Body of pancreas (tissue), 4 donors: ENCODE measurements around the gene TNFRSF17. TPM values are rescaled to one million over a fixed set of nuclear protein-coding genes. Genes with fewer than 3 reads are reported as not detected.

Experiments used
- ATAC-seq: fragments of 150-250 bp; one replicate; pipeline ENCODE4 v1.9.1; 2016
- DNase-seq, 4 donors: peaks; one replicate each; pipeline ENCODE4 v3.0.0-alpha.2; 2019
- H3K27ac ChIP-seq, 4 donors: fragments of 200-600 bp; sonication (generic); 1 replicate in 3 of 4; 2 replicates in 1 of 4; pipeline versions ENCODE4 v1.5.1 to v1.6.1; 2016 to 2019; ENCODE audit warnings: mild to moderate bottlenecking in 1 of 4, mixed read lengths in 1 of 4, moderate library complexity in 1 of 4
- H3K27me3 ChIP-seq, 2 donors: fragments of 200-600 bp; sonication (generic); one replicate each; pipeline ENCODE4 v1.6.0; 2016; ENCODE audit warnings: mild to moderate bottlenecking in 1 of 2
- H3K36me3 ChIP-seq, 2 donors: fragments of 200-600 bp; sonication (generic); replicated peaks in 1 of 2; 2 replicates each; pipeline ENCODE4 v1.5.1; 2016; ENCODE audit warnings: low read depth in 2 of 2; ENCODE audit not compliant: insufficient read depth in 1 of 2
- H3K4me1 ChIP-seq: fragments of 200-600 bp; sonication (generic); one replicate; pipeline ENCODE4 v1.6.0; 2016
- H3K4me3 ChIP-seq, 2 donors: fragments of 200-600 bp; sonication (generic); 1 replicate in 1 of 2; 2 replicates in 1 of 2; pipeline ENCODE4 v1.5.1; 2016 to 2019
- H3K9me3 ChIP-seq, 3 donors: fragments of 200-600 bp; sonication (generic); 1 replicate in 2 of 3; 2 replicates in 1 of 3; pipeline ENCODE4 v1.5.1; 2016
- CTCF ChIP-seq, 7 experiments: fragments of 450-650 bp in 4 of 7; fragments of 200-600 bp in 3 of 7; sonication (generic) in 3 of 7; IDR thresholded peaks; one replicate each; pipeline ENCODE4 v1.5.1; 2016 to 2019; ENCODE audit warnings: antibody characterized with exemption in 7 of 7
- POLR2A ChIP-seq, 3 donors: fragments of 450-650 bp; IDR thresholded peaks; one replicate each; pipeline ENCODE4 v1.6.1; 2016; ENCODE audit warnings: antibody characterized with exemption in 3 of 3, mild to moderate bottlenecking in 2 of 3
- WGBS, 2 donors: methylation state at CpG; one replicate each; pipeline ENCODE4 v1.1.5; 2017; 5-methylcytosine and 5-hydroxymethylcytosine counted together
- intact Hi-C: fragments of 100-400 bp; cut with DNase I; formaldehyde crosslinking; loops from one replicate; pipeline ENCODE4 v1.15.1; 2023
- total RNA-seq, 2 donors: library from RNA; depleted of rRNA; stranded (reverse); fragments of >200 nt; gene quantifications; one replicate each; pipeline ENCODE4 v1.1.0, GENCODE V29; 2016

TNFRSF17 gene
- total RNA-seq, 2 donors from 2014 or later: not detected

GRCh38 chr16:11996433-11997330 is 31.7 kb downstream of the TNFRSF17 start:
- ATAC-seq (no peak), DNase-seq (no peak)
- TF ChIP-seq CTCF (IDR thresholded peaks at IDR 0.05): no peak
- no peak for TF ChIP-seq POLR2A (IDR thresholded peaks at IDR 0.05)
- no peak overlapping the region for H3K4me3 ChIP-seq
- no peaks in the 10 kb centered on the region for H3K4me1 ChIP-seq
- H3K9me3 ChIP-seq: no peaks in the 10 kb centered on the region
- WGBS, 2 donors: 64 to 73% methylated on average over 9 of the region's 9 CpGs
- H3K36me3 ChIP-seq: no peaks in the 10 kb centered on the region
- no peaks in the 10 kb centered on the region for H3K27me3 ChIP-seq
- H3K27ac ChIP-seq: no peak overlapping the region
- intact Hi-C loops: no loop called here

GRCh38 chr16:12000032-12000431 is 35.0 kb downstream of the TNFRSF17 start:
- intact Hi-C loops: no loop called here
- no peaks in the 10 kb centered on the region for H3K4me1 ChIP-seq
- TF ChIP-seq POLR2A (IDR thresholded peaks at IDR 0.05) (no peak), CTCF (IDR thresholded peaks at IDR 0.05) (no peak)
- H3K27ac ChIP-seq: peak overlapping the region in 1 of 4 donors; percentile 13
- ATAC-seq (no peak), DNase-seq (no peak)
- no peaks in the 10 kb centered on the region for H3K9me3 ChIP-seq
- H3K4me3 ChIP-seq: no peak overlapping the region
- WGBS, 2 donors: 76 to 89% methylated on average over 5 to 6 of the region's 6 CpGs
- H3K27me3 ChIP-seq: no peaks in the 10 kb centered on the region
- H3K36me3 ChIP-seq: no peaks in the 10 kb centered on the region

- Histone ChIP-seq H3K36me3 (no peaks in the 10 kb centered on the region), H3K27ac (no peak overlapping the region), H3K4me3 (no peak overlapping the region), H3K4me1 (no peaks in the 10 kb centered on the region), H3K9me3 (no peaks in the 10 kb centered on the region), H3K27me3 (no peaks in the 10 kb centered on the region)
- intact Hi-C loops: no loop called here
- DNase-seq (no peak), ATAC-seq (no peak)
- TF ChIP-seq POLR2A (IDR thresholded peaks at IDR 0.05): no peak
- no peak for TF ChIP-seq CTCF (IDR thresholded peaks at IDR 0.05)
- WGBS, 2 donors: 74 to 86% methylated on average over 11 of the region's 11 CpGs
These were observed 37.5 kb downstream of the TNFRSF17 start for GRCh38 chr16:12002447-12003006.

GRCh38 chr16:12006637-12007036 is 41.6 kb downstream of the TNFRSF17 start:
- H3K4me1 ChIP-seq: no peaks in the 10 kb centered on the region
- no peaks in the 10 kb centered on the region for H3K27me3 ChIP-seq
- ATAC-seq (no peak), DNase-seq (no peak)
- H3K36me3 ChIP-seq: no peaks in the 10 kb centered on the region
- whole genome bisulfite sequencing, 2 donors: 97 to 99% methylated on average over 3 of the region's 3 CpGs
- H3K4me3 ChIP-seq: no peak overlapping the region
- no peaks in the 10 kb centered on the region for H3K9me3 ChIP-seq
- no peak overlapping the region for H3K27ac ChIP-seq
- intact Hi-C loops: no loop called here
- TF ChIP-seq POLR2A (IDR thresholded peaks at IDR 0.05): no peak
- TF ChIP-seq CTCF (IDR thresholded peaks at IDR 0.05): no peak
